Panc1 (cell line): Measurements from ENCODE around the gene SOCS6. TPM values are rescaled to one million over a fixed set of nuclear protein-coding genes. Genes with fewer than 3 reads are reported as not detected.

Experiments used
- ATAC-seq: fragments of 200-7000 bp; cut with Tn5 transposase; 2 replicates; pipeline ENCODE4 v1.9.1; 2020; ENCODE audit warnings: mild to moderate bottlenecking, moderate library complexity
- BruUV-seq: library from RNA; stranded (reverse); fragments of 400-500 nt; replicated peaks from 2 replicates; lab custom pipeline; 2021; lab: Mats Ljungman, UMichigan
- CTCF ChIA-PET: fragments of 300-600 bp; sonication (Branson Sonifier 250); formaldehyde crosslinking; loops from one replicate; lab custom pipeline; 2022; ENCODE audit warnings: antibody characterized with exemption; lab: Charles Lee
- POLR2A ChIA-PET: fragments of 300-600 bp; sonication (Branson Sonifier 250); formaldehyde crosslinking; loops from one replicate; lab custom pipeline; 2022; ENCODE audit warnings: antibody characterized with exemption; lab: Charles Lee
- DNase-seq: peaks from one replicate; pipeline ENCODE4 v3.0.0-alpha.2; 2010; ENCODE audit warnings: low read depth, low spot score
- H3K27ac ChIP-seq: 2 replicates; pipeline ENCODE4 v1.5.1; 2011; ENCODE audit warnings: mild to moderate bottlenecking, low read length, inconsistent platforms
- H3K27me3 ChIP-seq: fragments of 200-500 bp; sonication (Bioruptor generic); 2 replicates; pipeline ENCODE4 v1.6.0; 2014; ENCODE audit warnings: low read length, inconsistent platforms; ENCODE audit not compliant: control insufficient read depth, insufficient read depth
- H3K36me3 ChIP-seq: fragments of 200-500 bp; sonication (Bioruptor generic); 2 replicates; pipeline ENCODE4 v1.5.1; 2014; ENCODE audit warnings: inconsistent platforms, mild to moderate bottlenecking, low read length, moderate library complexity; ENCODE audit not compliant: control insufficient read depth, insufficient read depth
- H3K4me1 ChIP-seq: 2 replicates; pipeline ENCODE4 v1.5.1; 2011; ENCODE audit warnings: inconsistent platforms, mild to moderate bottlenecking, low read length, moderate library complexity; ENCODE audit not compliant: control insufficient read depth, insufficient read depth
- H3K4me3 ChIP-seq, 2 experiments: 2 replicates each; pipeline ENCODE4 v1.5.1; 2011 to 2012; ENCODE audit warnings: low read depth in 2 of 2, low read length in 2 of 2, mild to moderate bottlenecking in 2 of 2, inconsistent platforms in 1 of 2, moderate library complexity in 1 of 2
- H3K9me3 ChIP-seq: fragments of 200-500 bp; sonication (Bioruptor generic); 2 replicates; pipeline ENCODE4 v1.5.1; 2014; ENCODE audit warnings: low read depth, mild to moderate bottlenecking, inconsistent platforms, low read length, moderate library complexity; ENCODE audit not compliant: control insufficient read depth, insufficient read depth
- POLR2AphosphoS5 ChIP-seq: IDR thresholded peaks from 2 replicates; pipeline ENCODE4 v1.6.1; 2012; ENCODE audit warnings: mild to moderate bottlenecking, low read depth, low read length, moderate library complexity
- SIN3A ChIP-seq: IDR thresholded peaks from 2 replicates; pipeline ENCODE4 v1.6.1; 2012; ENCODE audit warnings: low read depth, mild to moderate bottlenecking, low read length, moderate library complexity, borderline replicate concordance; ENCODE audit not compliant: insufficient read depth
- TCF7L2 ChIP-seq: IDR thresholded peaks from 2 replicates; pipeline ENCODE4 v1.6.1; 2011; ENCODE audit warnings: mild to moderate bottlenecking, low read depth, low read length, inconsistent platforms
- in situ Hi-C: cut with HindIII; loops from 2 replicates; pipeline ENCODE4 v1.10.0; 2016; ENCODE audit warnings: low sequenced_read_pairs, low pct_unique_long_range_greater_than_20kb
- intact Hi-C: fragments of 100-400 bp; cut with micrococcal nuclease; formaldehyde crosslinking; loops from one replicate; pipeline ENCODE4 v1.10.0; 2022; ENCODE audit not compliant: unreplicated experiment
- total RNA-seq: library from RNA; stranded (reverse); gene quantifications from one replicate; pipeline ENCODE4 v1.2.1, GENCODE V29; 2021; ENCODE audit not compliant: unreplicated experiment
- TF ChIP-seq, protein P1 (sequence below), 2 experiments: IDR thresholded peaks; 2 replicates each; pipeline ENCODE4 v1.6.1; 2011 to 2012; ENCODE audit warnings: low read depth in 2 of 2, control low read depth in 1 of 2, low read length in 1 of 2, mild to moderate bottlenecking in 1 of 2, moderate library complexity in 1 of 2; ENCODE audit not compliant: insufficient read depth in 1 of 2
- TF ChIP-seq, protein P2 (sequence below): fragments of 450-650 bp; IDR thresholded peaks from 2 replicates; pipeline ENCODE4 v1.5.1; 2017; ENCODE audit warnings: mild to moderate bottlenecking

The SOCS6 gene
- total RNA-seq, 1 experiment from 2014 or later: 43.0 TPM

- ATAC-seq (no peak), DNase-seq (no peak)
- peak overlapping the region; percentile 51 for H3K27ac ChIP-seq
- peaks cover 4% of the 10 kb centered on the region; the same call in 1 of the 2 replicates for H3K9me3 ChIP-seq
- peaks cover 12% of the 10 kb centered on the region for H3K36me3 ChIP-seq
- H3K4me1 ChIP-seq: no peaks in the 10 kb centered on the region; the same call in 1 of the 2 replicates
- no peaks in the 10 kb centered on the region for H3K27me3 ChIP-seq
- CTCF ChIA-PET: no interaction called here
- BruUV-seq: TSS peak; percentile 8
- H3K4me3 ChIP-seq: no peak overlapping the region
- no peak for TF ChIP-seq TCF7L2
- TF ChIP-seq, protein P1, sequence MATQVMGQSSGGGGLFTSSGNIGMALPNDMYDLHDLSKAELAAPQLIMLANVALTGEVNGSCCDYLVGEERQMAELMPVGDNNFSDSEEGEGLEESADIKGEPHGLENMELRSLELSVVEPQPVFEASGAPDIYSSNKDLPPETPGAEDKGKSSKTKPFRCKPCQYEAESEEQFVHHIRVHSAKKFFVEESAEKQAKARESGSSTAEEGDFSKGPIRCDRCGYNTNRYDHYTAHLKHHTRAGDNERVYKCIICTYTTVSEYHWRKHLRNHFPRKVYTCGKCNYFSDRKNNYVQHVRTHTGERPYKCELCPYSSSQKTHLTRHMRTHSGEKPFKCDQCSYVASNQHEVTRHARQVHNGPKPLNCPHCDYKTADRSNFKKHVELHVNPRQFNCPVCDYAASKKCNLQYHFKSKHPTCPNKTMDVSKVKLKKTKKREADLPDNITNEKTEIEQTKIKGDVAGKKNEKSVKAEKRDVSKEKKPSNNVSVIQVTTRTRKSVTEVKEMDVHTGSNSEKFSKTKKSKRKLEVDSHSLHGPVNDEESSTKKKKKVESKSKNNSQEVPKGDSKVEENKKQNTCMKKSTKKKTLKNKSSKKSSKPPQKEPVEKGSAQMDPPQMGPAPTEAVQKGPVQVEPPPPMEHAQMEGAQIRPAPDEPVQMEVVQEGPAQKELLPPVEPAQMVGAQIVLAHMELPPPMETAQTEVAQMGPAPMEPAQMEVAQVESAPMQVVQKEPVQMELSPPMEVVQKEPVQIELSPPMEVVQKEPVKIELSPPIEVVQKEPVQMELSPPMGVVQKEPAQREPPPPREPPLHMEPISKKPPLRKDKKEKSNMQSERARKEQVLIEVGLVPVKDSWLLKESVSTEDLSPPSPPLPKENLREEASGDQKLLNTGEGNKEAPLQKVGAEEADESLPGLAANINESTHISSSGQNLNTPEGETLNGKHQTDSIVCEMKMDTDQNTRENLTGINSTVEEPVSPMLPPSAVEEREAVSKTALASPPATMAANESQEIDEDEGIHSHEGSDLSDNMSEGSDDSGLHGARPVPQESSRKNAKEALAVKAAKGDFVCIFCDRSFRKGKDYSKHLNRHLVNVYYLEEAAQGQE (IDR thresholded peaks at IDR 0.05; ENCODE audit: insufficient read depth in 1 of 2, low read depth in 2 of 2, low read length in 1 of 2): no peak
- TF ChIP-seq SIN3A: no peak
- TF ChIP-seq POLR2AphosphoS5: no peak
- TF ChIP-seq, protein P2, sequence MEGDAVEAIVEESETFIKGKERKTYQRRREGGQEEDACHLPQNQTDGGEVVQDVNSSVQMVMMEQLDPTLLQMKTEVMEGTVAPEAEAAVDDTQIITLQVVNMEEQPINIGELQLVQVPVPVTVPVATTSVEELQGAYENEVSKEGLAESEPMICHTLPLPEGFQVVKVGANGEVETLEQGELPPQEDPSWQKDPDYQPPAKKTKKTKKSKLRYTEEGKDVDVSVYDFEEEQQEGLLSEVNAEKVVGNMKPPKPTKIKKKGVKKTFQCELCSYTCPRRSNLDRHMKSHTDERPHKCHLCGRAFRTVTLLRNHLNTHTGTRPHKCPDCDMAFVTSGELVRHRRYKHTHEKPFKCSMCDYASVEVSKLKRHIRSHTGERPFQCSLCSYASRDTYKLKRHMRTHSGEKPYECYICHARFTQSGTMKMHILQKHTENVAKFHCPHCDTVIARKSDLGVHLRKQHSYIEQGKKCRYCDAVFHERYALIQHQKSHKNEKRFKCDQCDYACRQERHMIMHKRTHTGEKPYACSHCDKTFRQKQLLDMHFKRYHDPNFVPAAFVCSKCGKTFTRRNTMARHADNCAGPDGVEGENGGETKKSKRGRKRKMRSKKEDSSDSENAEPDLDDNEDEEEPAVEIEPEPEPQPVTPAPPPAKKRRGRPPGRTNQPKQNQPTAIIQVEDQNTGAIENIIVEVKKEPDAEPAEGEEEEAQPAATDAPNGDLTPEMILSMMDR: no peak
- POLR2A ChIA-PET: no interaction called here
- in situ Hi-C loops (no loop called here), intact Hi-C loops (no loop called here)
These were observed 40.2 kb downstream of the SOCS6 start for GRCh38 chr18:70329071-70329470.

DNA sequence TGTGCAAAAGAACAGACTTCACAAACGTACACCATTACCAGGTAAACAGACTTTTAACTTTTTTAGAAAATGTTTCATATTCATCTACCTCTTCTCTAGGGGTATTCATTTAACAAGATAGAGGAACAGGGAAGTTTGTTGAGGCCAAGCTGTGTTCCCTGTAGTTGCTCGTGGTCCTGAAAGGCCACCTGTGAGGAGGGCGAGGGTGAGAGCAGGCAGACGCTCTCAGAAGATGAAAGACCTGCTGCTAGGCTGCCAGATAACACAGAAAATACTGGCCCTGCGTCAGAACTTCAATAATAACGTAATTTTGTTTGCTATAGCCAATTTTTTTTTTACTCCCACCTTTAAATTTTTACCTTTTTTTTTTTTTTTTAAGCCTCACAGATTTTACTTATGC, 42.0 kb downstream of the SOCS6 start:
- no TSS peak for BruUV-seq
- CTCF ChIA-PET: no interaction called here
- in situ Hi-C loops (no loop called here), intact Hi-C loops (no loop called here)
- Histone ChIP-seq H3K36me3 (peaks cover 12% of the 10 kb centered on the region; the same call in 1 of the 2 replicates), H3K27me3 (no peaks in the 10 kb centered on the region), H3K9me3 (peaks cover 15% of the 10 kb centered on the region; the same call in 1 of the 2 replicates), H3K27ac (peak overlapping the region; percentile 26; the same call in 1 of the 2 replicates), H3K4me1 (no peaks in the 10 kb centered on the region; the same call in 1 of the 2 replicates), H3K4me3 (no peak overlapping the region)
- POLR2A ChIA-PET: no interaction called here
- TF ChIP-seq, protein P1 (IDR thresholded peaks at IDR 0.05; ENCODE audit: insufficient read depth in 1 of 2, low read depth in 2 of 2, low read length in 1 of 2): no peak
- TF ChIP-seq SIN3A (no peak), POLR2AphosphoS5 (no peak), TCF7L2 (no peak)
- TF ChIP-seq, protein P2: no peak
- no peak for DNase-seq
- no peak for ATAC-seq
